GM18511 (cell line): ENCODE measurements around the gene PTPRT.

ENCODE experiments used
- ATAC-seq: cut with Tn5 transposase; IDR thresholded peaks from one replicate; pipeline ENCODE4 v1.9.1; 2021; ENCODE audit warnings: mild to moderate bottlenecking, moderate library complexity; ENCODE audit not compliant: unreplicated experiment

Gene PTPRT

DNA sequence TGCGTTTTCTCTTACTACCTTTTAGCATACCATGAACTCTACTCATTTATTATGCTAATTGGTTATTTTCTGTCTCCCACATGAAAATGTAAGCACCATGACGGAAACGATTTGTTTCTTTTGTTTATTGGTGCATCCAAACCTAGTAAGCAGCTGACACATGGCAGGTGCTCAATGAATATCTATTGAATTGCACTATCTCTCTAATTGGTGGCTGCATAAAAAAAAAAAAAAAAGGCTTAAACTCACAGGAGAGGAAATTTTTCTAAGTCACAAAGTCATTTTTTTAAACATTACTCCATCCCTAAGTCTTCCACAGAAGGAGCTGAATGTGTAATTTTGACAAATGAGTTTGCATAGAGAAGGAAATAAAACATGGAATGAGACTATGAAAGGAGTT lies 608.4 kb downstream of the PTPRT start:
- ATAC-seq = no peak

DNA sequence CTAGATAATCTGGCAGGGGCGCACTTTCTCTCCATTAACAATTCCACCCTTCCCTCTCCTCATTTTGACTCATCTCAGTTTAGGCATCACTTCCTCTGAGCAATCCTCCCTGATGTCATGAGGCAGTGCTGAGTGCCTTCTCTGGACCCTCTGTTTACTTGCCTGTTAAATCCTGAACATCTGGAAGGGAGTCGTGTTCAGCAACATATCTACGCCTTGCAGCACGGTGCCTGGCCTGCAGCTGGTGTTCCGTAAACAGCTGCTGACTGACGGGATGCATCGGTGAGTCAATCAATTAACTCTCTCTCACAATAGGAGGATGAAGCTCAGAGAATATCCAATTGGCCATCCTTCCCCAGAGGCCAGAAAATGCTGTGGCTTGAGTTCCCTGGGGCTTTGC lies 613.5 kb downstream of the PTPRT start:
- ATAC-seq = no peak

DNA sequence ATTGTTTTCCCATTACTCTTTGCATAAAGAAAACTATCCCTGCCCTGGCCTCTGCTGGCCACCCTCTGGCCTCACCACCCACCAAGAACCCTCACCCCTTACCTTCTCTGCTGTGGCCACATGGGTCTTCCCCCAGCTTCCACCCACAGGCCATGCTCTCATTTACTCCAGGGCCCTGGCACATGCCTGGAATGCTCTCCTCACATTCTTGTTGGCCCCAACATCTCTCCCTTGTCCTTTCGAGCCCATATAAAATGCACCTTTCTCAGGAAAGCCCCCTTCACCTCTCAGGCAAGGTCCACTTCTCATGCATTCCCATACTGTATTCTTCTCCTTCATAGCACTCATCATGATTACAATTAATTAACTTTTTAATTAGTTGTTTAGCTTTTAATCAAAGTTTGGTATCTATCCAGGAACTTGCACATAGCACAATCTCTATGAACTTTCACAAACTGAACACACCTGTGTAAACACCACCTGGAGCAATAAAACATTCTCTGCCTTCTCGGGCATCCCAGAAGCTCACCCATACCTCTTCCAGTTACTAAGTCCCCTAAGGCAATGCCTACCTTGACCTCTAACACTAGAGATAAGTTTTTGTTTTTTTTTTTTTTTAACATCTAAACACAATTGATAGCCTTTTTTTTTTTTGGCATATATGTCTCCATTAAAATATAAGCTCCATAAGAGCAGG lies 617.2 kb downstream of the PTPRT start:
- no peak for ATAC-seq

DNA sequence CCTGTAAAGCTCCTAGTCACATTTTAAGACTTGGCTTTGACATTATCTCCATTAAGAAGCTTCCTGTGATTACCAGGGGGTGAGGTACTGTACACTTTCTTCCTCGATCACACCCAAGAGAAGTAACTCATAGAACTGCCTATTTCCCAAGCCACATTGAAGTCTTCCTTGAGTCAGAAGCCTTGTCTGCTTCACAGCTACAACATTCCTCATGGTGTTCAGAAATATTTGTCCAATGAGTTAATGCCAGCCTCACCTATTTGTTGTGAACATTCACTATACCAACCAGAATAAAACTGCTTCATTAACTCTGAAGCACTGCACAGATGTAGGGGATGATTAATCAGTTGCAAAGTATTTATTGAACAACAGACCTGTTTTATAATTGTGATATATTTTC lies 622.3 kb downstream of the PTPRT start:
- no peak for ATAC-seq

DNA sequence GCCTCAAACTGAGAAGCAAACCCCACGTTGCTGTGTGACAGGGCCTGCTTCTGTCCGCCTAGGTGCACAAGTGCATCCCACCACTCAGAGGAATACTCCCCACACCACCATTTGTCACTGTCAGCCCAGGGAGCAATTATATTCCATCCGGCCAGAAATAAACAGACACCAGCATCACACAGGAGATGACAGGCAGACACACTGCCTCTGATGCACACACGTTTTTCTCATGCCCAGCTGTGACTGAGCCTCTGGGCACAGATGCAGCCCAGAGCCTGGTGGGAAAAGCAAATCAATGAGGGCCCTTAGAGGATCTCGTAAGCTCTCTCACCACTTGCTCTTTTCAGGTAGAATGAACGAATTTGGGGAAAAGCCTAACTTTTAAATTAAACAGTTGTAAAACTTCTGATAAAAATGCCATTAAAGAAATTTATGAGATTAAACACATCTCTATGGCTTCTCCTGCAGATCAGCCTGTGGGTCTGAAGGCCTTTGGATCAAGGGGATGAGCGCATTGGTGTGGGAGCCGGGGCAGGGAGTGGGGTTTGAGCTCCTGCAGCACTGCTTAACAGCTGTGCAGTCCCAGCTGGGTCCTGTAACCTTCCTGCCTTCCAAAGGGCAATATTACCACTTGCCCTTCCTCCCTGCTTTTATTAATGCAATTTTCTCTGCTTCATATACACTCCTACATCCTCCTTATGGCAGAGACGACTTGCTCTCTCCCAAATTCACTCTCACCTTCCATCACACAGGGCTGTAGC lies 624.3 kb downstream of the PTPRT start:
- no peak for ATAC-seq

DNA sequence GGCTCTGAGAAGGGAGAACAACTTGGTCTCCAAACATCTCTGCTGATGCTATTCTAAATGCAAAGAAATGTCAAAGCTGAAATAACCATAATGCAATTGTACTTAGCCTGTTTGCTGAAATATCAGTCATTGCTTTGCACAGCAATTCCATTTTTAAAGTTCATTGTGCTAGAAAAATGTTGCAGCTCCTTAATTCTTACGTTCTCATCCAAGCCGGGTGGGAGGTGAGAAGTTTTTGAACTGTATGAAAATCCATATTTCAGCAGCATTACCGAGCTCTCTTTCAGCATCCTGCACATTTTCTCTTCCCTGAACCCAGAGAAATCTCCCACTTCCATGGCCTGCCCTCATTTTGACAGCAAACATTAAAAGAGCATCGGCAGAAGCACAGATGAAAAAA lies 630.0 kb downstream of the PTPRT start:
- ATAC-seq = no peak

DNA sequence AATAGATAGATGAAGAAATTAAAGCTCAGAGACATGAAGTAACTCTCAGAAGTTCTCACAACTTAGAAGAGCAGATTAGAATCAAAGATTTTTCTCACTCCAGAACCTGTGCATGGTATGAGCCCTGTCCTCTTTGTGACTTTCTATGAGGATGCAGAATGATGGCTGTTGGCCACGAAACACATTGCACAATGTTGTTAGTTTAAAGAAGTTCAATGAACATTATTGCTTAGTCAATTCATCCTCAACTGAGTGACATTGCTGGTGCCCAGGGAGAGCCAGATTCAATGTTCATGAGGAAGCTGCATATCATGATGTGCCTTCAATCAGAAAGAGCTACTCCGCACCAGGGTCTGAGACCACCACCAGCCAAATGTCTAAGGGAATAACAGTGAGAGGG lies 633.1 kb downstream of the PTPRT start:
- ATAC-seq = no peak

DNA sequence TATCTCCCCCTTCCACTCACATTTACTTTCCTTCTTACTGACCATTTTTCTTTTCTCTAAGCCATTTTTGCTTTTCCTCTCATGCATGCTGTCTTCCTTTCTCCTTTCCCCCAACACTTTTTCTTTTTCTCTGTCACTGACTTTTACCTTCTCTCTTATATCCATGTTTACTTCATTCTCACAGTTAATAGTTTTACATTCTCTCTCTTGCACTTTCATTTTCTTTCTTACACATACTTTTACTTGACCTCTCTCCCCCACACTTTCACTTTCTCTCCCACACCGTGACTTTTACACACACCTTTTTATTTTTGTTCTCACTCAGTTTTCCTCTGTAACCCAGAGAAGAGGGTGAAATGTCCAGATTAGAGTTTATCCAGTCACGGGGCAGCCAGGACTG lies 636.3 kb downstream of the PTPRT start:
- no peak for ATAC-seq

DNA sequence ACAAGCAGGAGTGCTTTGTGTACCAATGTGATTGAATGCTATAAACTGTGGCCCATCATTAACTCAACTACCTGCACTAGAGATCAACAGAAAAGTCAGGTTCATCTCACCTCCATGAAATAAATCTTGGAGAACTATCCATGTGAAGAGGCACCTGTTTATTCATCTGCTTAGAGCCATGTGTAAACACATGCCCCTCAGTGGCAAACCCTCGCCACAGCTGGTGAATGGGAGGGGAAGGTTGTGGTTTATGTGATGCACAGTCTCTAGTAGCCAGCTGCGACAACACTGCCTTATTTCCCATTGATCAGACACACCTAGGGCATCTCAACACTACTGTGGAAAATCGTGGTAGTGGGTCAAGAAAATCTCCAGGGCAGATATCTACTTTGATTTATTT lies 640.2 kb downstream of the PTPRT start:
- no peak for ATAC-seq

DNA sequence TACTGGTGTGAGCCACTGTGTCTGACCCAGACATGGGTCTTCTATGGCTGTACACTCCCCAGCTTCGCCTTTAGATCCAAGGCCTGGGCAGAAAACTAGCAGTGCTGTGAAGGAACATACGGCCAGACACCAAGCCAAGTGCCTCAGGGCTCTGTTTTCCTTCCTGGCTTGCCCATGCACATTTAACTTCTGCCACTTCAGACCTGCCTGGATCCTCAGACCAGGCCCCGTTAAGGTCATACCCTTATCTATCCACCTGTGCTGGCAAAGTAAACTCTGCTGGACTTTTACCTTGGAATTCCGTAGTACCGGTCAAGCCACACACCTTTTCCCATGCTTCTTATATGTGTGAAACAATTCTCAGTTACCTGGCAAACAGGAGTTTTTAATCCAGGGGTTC lies 644.8 kb downstream of the PTPRT start:
- ATAC-seq = no peak

DNA sequence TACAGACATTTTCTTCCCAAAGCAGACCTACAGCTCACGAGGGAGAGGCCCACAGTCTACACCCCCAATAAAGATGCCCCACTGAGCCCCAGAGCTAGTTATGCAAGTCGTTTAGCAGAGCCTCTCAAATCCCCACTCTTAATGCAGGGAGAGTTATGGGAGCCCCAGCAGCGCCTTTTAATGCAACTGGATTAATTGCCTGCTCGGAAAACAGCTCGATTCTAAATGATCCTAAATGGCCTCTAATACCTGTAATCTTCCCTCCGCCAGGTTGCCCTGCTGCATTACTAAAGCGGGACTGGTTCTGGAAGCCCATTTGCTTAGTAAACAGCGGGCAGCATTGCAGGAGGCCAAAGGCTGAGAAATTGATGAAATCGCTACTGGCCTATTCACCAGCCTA lies 656.9 kb downstream of the PTPRT start:
- ATAC-seq = no peak

DNA sequence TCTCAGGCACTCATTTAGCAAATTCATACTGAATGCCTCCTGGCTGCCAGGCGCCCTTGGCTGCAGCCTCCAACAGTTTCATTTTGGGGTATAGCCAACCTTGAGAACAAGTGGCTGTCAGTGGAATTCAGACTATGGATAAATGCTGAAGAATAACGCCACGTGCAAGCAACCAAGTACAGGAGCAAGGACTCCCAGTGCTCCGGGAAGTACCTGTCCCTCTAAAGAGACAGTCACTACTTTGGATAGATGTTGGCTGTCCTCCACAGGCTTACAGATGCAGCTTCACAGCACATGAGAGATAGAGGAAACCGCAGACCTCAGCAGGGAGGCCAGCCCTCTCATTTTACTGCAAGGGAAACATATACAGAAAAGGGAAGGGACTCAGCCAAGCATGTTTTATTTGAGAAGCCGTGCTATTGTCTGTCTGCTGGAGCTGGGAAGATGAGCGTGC lies 658.2 kb downstream of the PTPRT start:
- ATAC-seq = no peak

DNA sequence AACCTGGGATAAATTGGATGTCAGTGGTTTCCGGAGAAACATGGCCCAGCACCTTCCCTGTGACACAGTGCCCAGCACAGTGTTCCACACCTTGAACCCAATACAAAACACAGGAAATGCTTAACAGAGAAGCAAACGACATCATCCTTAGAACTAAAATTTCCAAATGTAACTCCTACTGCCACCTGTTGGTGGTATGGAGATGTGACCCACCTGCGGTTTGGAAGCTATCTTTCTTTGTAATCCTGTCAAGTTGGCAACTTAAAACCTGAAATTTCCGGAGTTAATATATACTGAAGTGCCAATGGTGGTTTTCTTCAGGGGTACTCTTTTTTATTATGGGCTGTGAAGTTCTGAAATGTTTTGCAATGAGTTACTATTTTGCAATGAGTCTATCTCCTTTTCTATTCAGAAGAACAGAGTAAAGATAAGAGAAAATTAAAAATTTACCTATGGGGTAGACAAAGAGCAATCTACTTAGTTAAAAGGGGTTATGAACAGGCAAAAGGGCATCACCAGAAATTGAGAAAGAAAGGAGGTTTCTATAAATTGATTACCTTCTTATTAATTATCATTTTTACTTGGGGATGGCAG lies 658.8 kb downstream of the PTPRT start:
- ATAC-seq = no peak

DNA sequence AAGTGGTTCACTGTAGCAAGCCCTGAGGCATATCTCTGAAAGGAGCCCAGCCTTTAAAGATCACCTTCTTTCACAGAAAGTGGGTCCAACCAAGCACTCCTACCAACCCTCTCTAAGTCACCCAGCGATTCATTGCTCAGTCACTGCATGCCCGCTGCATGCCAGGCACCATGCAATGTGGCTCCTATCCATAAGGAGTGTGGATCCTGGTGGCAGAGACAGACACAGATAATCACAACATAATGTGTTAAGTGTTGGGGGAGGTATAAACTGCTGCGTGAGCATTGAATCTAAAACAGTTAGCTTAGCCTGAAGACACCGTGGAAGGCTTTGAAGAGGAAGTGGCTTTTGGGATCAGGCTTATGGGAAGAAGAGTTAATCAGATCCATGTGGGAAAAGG lies 659.5 kb downstream of the PTPRT start:
- no peak for ATAC-seq

DNA sequence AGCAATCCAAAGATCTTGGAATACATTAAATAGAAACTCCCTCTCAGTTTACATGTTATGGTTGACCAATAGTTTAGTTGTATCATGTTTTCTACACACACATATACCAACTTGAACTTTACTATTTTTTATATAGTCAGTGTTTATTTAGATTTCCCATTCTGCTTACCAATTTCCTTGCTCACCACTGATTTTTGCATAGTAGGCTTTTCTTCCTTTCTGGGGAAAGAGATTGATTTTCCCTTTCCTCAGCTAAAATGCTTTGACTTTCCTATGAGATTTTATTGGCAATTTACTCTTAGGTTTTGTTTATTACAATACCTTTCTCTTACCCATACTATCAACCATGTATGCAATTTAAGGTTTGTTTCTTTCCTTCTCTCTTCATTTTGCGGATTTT lies 665.6 kb downstream of the PTPRT start:
- no peak for ATAC-seq

DNA sequence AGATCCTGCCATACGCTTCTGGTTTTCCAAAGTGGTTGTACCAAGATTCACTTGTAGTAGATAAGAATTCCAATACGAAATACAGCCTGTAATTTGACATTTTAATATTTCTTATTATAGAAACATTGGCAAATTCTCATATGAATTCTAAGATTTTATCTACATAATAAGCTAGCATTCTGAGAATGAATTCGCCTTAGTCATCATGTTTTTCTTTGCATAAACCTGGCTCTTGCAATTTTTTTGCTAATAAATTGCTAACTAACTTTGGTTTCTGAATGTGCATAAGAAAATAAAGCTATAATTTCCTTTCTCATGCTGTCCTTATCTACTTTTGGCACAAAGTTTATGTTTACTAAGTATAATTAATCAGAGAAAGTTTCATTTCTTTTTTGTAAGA lies 673.0 kb downstream of the PTPRT start:
- ATAC-seq = no peak

DNA sequence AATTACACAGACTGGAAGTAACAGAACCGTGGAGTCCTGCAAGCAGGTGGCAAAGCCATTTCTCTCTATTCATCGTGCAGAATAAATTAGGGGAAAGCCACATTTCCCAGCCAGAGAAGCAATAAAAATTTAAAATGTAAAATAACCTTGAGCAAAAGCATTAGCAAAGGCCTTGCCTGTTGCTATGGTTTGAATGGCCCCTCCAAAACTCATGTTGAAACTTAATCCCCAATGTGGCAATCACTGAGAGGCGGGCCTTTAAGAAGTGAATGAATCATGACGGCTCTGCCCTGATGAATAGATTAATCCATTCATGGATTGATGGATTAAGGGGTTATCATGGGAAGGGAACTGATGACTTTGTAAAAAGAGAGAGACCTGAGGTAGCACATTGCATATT lies 679.0 kb downstream of the PTPRT start:
- no peak for ATAC-seq

DNA sequence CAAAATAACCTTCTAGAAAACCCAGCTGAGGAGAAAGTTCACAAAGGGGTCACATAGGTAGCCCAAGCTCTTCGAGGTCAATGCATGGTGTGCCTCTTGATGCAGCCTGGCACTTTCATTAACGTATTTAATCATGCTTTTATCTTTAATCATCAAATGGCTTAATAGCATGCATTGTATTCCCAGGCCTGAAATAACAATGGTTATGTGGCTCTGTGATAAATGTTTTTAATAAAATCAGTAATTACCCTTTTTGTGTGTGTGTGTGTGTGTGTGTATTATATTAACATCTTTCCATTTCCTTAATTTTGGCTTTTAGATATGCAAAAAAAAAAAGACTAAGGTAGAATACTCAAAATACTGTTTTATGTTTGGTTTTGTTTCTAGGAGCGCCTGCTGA lies 681.8 kb downstream of the PTPRT start:
- ATAC-seq = no peak

DNA sequence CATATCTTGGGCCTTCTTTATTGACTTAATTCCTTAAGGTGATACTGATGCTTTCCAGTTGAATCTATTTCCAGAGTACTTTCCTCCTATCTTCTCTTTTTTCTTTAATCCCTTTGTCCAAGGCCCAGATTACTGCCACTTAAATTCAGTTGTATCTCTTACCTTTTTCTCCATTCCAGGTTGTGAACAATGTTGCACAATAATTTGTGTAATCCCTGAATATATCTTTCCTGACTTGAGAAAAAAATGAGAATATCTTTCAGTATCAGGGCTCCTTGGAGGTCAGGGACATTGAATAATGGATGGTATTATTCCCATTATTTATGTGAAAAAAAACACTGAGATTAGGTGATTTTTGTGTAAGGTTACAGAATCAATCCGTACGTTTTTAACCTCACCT lies 683.3 kb downstream of the PTPRT start:
- ATAC-seq = no peak

DNA sequence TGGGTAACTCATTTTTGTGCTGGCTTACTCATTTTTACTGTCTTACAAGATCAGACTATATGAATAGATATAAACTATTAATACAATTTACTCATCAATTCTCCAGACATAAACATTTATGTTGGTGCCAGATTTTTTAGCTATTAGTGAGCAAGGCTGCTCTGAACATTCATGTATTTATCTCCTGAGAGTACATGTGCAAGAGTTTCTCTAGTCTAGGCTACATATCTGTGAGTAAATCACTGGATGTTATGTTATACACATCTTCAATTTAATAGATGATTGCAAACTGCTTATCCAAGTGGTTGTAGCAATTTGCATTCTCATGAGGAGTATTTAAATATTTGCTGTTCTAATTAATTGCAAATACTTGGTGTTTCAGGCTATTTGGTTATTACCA lies 687.1 kb downstream of the PTPRT start:
- ATAC-seq = no peak

DNA sequence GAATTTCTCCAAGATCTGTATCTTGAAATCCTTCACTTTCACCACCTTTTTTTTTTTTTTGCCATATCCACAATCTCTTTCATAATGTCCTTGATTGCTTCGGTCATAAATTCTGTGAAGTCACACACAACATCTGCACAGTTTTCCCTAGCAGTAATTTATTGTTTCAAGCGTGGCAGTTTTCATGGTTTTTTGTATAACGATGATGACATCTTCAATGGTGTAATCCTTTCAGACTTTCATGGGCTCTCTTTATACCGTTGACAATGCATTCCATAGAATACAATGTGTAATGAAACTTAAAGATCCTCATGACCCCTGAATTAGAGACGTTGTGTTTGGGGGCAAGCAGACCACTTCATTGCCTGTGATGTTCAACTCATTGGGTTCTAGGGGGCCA lies 693.1 kb downstream of the PTPRT start:
- ATAC-seq = no peak

DNA sequence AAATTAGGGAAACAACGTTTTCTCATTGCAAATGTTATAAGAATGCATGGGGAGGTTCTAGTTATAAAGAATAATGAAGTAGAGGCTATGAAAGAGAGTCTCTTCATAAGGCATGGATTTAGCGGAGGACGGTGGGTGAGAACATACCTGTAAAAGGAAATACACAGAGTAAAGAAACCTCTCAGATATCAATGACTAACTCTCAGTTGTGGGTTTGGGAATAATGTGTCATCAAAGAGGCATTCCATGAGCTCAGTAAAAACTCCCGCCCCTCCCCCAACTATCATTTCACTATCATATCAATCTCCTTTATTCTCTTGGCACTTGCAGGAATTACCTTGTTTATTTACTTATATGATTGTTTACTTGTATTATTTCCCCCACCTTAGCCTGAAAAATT lies 695.4 kb downstream of the PTPRT start:
- ATAC-seq = no peak
